Tibial nerve (tissue), 3 donors: ENCODE measurements around the gene LYPD6B.

Experiments used
- CTCF ChIP-seq, 5 experiments: fragments of 200-600 bp in 3 of 5; fragments of 450-650 bp in 2 of 5; sonication (generic) in 3 of 5; IDR thresholded peaks; one replicate each; pipeline ENCODE4 v1.5.1; 2016 to 2019; ENCODE audit warnings: antibody characterized with exemption in 5 of 5, mild to moderate bottlenecking in 3 of 5, moderate library complexity in 2 of 5
- POLR2A ChIP-seq, 2 donors: fragments of 450-650 bp; IDR thresholded peaks; one replicate each; pipeline ENCODE4 v1.6.1; 2017; ENCODE audit warnings: antibody characterized with exemption in 2 of 2, mild to moderate bottlenecking in 2 of 2, moderate library complexity in 2 of 2

GRCh38 chr2:149219856-149220255 lies 181.4 kb downstream of the LYPD6B start:
- TF ChIP-seq CTCF (IDR thresholded peaks at IDR 0.05) = no peak
- TF ChIP-seq POLR2A (IDR thresholded peaks at IDR 0.05) = no peak
